Measurements from ENCODE around the gene MFSD2A. TPM values are rescaled to one million over a fixed set of nuclear protein-coding genes. Genes with fewer than 3 reads are reported as not detected.

MFSD2A gene
- total RNA-seq, 1 experiment from 2014 or later: 8.0 TPM

- RAD21 ChIA-PET (ENCODE audit: low non-redundant PET in 1 of 2, low total read pairs in 2 of 2, uncharacterized antibody in 2 of 2, unreplicated experiment in 2 of 2): no interaction called here
- CTCF ChIA-PET: no interaction called here
These were observed 3.0 kb upstream of the MFSD2A start for GRCh38 chr1:39951926-39952325.

More at GRCh38 chr1:39951926-39952325, 3.0 kb upstream of the MFSD2A start:
- no peaks in the 10 kb centered on the region for H4K20me1 ChIP-seq (ENCODE audit: insufficient read depth)
- H2AFZ ChIP-seq (ENCODE audit: low read depth, low read length, poor library complexity, severe bottlenecking): no peak overlapping the region
- ATAC-seq (no peak), DNase-seq (ENCODE audit: low read depth, low spot score) (no peak)
- no peaks in the 10 kb centered on the region for H3K27me3 ChIP-seq (ENCODE audit: insufficient read depth, low read length)
- H3K36me3 ChIP-seq (ENCODE audit: control insufficient read depth in 1 of 2, insufficient read depth in 2 of 2, low read length in 2 of 2): no peaks in the 10 kb centered on the region
- no peak for TF ChIP-seq ZFX (IDR thresholded peaks at IDR 0.05)
- TF ChIP-seq REST (IDR thresholded peaks at IDR 0.05; ENCODE audit: low read depth): no peak
- TF ChIP-seq, protein P1, sequence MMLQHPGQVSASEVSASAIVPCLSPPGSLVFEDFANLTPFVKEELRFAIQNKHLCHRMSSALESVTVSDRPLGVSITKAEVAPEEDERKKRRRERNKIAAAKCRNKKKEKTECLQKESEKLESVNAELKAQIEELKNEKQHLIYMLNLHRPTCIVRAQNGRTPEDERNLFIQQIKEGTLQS (IDR thresholded peaks at IDR 0.05): no peak
- TF ChIP-seq EZH2 (IDR thresholded peaks at IDR 0.05): no peak
- intact Hi-C loops (cut with micrococcal nuclease): no loop called here
- H3K4me1 ChIP-seq (ENCODE audit: control insufficient read depth in 1 of 2, insufficient read depth in 2 of 2, low read length in 2 of 2): peaks cover 10 to 23% of the 10 kb centered on the region in 2 experiments
- POLR2A ChIA-PET: no interaction called here
- no peaks in the 10 kb centered on the region for H3K9me2 ChIP-seq (ENCODE audit: insufficient read depth)
- BruUV-seq (replicated peaks): no TSS peak
- 0 out of 2 replicates have a peak, but pooled peaks cover 7% of the 10 kb centered on the region for H3K79me2 ChIP-seq (ENCODE audit: insufficient read depth, low read length)
- no peak overlapping the region for H3K4me2 ChIP-seq (ENCODE audit: low read length)
- no peak overlapping the region for H3K27ac ChIP-seq (ENCODE audit: low read depth, low read length)
- H3K9me3 ChIP-seq (ENCODE audit: control insufficient read depth in 1 of 2, insufficient read depth in 1 of 2, low read depth in 1 of 2, low read length in 2 of 2): peaks cover 0 to 4% of the 10 kb centered on the region in 2 experiments; a peak in 1 of 4 replicates
- H3K9ac ChIP-seq (ENCODE audit: low read length): no peak overlapping the region
- no peak overlapping the region for H3K4me3 ChIP-seq (replicated peaks in 1 of 2; ENCODE audit: low read depth in 1 of 2, low read length in 2 of 2)
